HL-60 (cell line): ENCODE measurements around the gene MADCAM1.

Experiments
- CTCF ChIP-seq: IDR thresholded peaks from one replicate; pipeline ENCODE4 v1.5.1; 2011; ENCODE audit warnings: low read length, control low read depth, inconsistent platforms; ENCODE audit not compliant: insufficient read depth
- GABPA ChIP-seq: IDR thresholded peaks from 2 replicates; pipeline ENCODE4 v1.6.1; 2012; ENCODE audit warnings: low read depth
- POLR2AphosphoS5 ChIP-seq: IDR thresholded peaks from 2 replicates; pipeline ENCODE4 v1.6.1; 2012; ENCODE audit warnings: low read depth
- REST ChIP-seq: IDR thresholded peaks from 2 replicates; pipeline ENCODE4 v1.6.1; 2012; ENCODE audit warnings: low read depth; ENCODE audit not compliant: insufficient replicate concordance

- TF ChIP-seq CTCF = no peak
- TF ChIP-seq POLR2AphosphoS5 = no peak
- TF ChIP-seq GABPA = no peak
- TF ChIP-seq REST = no peak
Measured at GRCh38 chr19:525029-525428, 28.7 kb downstream of the MADCAM1 start.
